Measurements from ENCODE around the gene FIBP.

FIBP gene

DNA sequence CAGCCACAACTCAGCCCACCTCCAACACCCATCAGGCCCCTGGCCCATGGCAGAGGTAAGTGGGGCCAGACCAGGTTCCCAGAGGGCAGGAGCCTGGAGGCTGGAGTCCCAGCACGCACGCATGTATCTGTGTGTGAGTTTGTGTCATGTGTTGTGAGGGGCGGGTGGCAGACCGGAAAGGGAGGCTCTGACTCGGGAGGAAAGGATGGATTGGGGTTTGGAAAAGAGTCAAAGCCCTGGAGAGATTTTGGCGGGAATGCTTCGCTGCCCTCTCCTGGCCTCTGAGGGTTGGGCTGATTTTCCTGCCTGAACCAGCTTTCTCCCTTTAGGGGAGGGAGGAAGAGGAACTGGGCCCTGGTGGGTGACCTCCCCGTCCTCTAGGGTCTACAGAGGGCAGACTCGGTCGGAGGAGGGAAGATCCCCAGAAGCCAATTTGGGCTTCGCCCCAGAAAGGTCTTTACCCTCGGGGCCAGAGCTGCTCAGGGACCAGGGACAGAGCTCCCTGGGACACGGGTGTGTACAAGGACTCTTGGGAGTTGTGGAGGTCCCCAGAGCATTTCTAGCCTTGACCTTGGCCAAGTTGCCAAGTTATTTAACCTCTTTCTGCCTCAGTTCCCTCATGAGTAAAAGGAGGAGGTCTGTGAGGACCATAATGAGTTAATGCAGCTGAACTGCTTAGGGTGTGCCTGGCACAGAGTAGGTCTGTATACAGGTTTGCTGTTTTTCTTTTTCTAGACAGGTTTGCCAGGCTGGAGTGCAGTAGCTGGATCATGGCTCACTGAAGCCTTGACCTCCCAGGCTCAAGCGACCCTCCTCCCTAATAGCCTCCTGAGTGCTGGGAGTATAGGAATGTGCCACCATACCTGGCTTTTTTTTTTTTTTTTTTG, 23.7 kb upstream of the FIBP start:
- Histone ChIP-seq H3K4me3 (ENCODE audit: low read length) (peak overlapping the region; percentile 32), H3K27me3 (ENCODE audit: control insufficient read depth, insufficient read depth, low read length) (no peaks in the 10 kb centered on the region), H3K4me2 (ENCODE audit: low read length) (peak overlapping the region; percentile 57), H3K9me3 (replicated peaks; ENCODE audit: low read length) (no peaks in the 10 kb centered on the region), H3K4me1 (ENCODE audit: control insufficient read depth, insufficient read depth, low read length) (peaks cover 72% of the 10 kb centered on the region), H3K9ac (ENCODE audit: low read depth, low read length) (peak overlapping the region; percentile 76), H3K36me3 (ENCODE audit: insufficient read depth, low read length) (peaks cover 3% of the 10 kb centered on the region)

GRCh38 chr11:65907878-65908277, 19.6 kb upstream of the FIBP start:
- Histone ChIP-seq H3K36me3 (ENCODE audit: insufficient read depth, low read length) (no peaks in the 10 kb centered on the region), H3K4me2 (ENCODE audit: low read length) (no peak overlapping the region), H3K9ac (ENCODE audit: low read depth, low read length) (no peak overlapping the region), H3K4me3 (ENCODE audit: low read length) (no peak overlapping the region), H3K4me1 (ENCODE audit: control insufficient read depth, insufficient read depth, low read length) (peaks cover 53% of the 10 kb centered on the region), H3K27me3 (ENCODE audit: control insufficient read depth, insufficient read depth, low read length) (no peaks in the 10 kb centered on the region), H3K9me3 (replicated peaks; ENCODE audit: low read length) (no peaks in the 10 kb centered on the region)

- no peaks in the 10 kb centered on the region for H3K9me3 ChIP-seq (replicated peaks; ENCODE audit: low read length)
- H3K4me3 ChIP-seq (ENCODE audit: low read length), result no peak overlapping the region
- H3K27me3 ChIP-seq (ENCODE audit: control insufficient read depth, insufficient read depth, low read length), result no peaks in the 10 kb centered on the region
- no peaks in the 10 kb centered on the region for H3K36me3 ChIP-seq (ENCODE audit: insufficient read depth, low read length)
- no peak overlapping the region for H3K4me2 ChIP-seq (ENCODE audit: low read length)
- no peak overlapping the region for H3K9ac ChIP-seq (ENCODE audit: low read depth, low read length)
- H3K4me1 ChIP-seq (ENCODE audit: control insufficient read depth, insufficient read depth, low read length), result peaks cover 53% of the 10 kb centered on the region
Observed at GRCh38 chr11:65906602-65907001, 18.3 kb upstream of the FIBP start.

GRCh38 chr11:65903715-65904114, 15.4 kb upstream of the FIBP start:
- Histone ChIP-seq H3K27me3 (ENCODE audit: control insufficient read depth, insufficient read depth, low read length) (no peaks in the 10 kb centered on the region), H3K9me3 (replicated peaks; ENCODE audit: low read length) (no peaks in the 10 kb centered on the region), H3K4me1 (ENCODE audit: control insufficient read depth, insufficient read depth, low read length) (peaks cover 48% of the 10 kb centered on the region), H3K4me2 (ENCODE audit: low read length) (peak overlapping the region; percentile 77), H3K9ac (ENCODE audit: low read depth, low read length) (peak overlapping the region; percentile 65), H3K36me3 (ENCODE audit: insufficient read depth, low read length) (peaks cover 10% of the 10 kb centered on the region), H3K4me3 (ENCODE audit: low read length) (peak overlapping the region; percentile 50)

DNA sequence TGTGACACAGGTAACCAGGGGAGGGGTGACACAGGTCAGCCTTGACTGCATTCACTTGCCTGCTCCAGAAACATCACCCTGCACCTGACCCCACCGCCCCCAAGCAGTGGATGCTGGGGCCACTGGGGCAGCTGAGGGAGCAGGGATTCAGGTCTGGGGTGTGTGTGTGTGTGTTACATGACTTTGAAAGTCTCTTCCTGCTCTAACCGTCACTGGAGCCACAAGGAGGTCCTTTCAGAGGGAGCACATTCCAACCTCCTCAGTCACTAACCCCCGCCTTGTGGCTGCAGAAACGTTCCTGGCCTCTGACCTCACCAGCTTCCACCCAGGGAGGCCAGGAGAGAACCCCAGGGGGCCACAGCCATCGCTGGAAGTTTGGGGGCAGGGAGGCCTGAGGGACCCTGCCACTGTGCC, 14.8 kb upstream of the FIBP start:
- H3K4me3 ChIP-seq (ENCODE audit: low read length), result peak overlapping the region; percentile 53
- peak overlapping the region; percentile 75 for H3K9ac ChIP-seq (ENCODE audit: low read depth, low read length)
- peak overlapping the region; percentile 77 for H3K4me2 ChIP-seq (ENCODE audit: low read length)
- no peaks in the 10 kb centered on the region for H3K9me3 ChIP-seq (replicated peaks; ENCODE audit: low read length)
- peaks cover 16% of the 10 kb centered on the region for H3K36me3 ChIP-seq (ENCODE audit: insufficient read depth, low read length)
- peaks cover 48% of the 10 kb centered on the region for H3K4me1 ChIP-seq (ENCODE audit: control insufficient read depth, insufficient read depth, low read length)
- H3K27me3 ChIP-seq (ENCODE audit: control insufficient read depth, insufficient read depth, low read length), result no peaks in the 10 kb centered on the region

DNA sequence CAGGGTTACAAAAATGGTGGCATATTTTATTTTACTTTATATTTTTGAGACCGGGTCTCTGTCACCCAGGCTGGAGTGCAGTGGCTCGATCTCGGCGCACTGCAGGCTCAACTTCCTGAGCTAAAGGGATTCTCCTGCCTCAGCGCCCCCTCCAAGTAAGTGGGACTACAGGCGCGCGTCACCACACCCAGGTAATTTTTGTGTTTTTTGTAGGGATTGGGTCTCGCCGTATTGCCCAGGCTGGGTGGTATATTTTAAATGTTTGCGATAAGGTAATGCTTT, 12.6 kb upstream of the FIBP start:
- Histone ChIP-seq H3K36me3 (ENCODE audit: insufficient read depth, low read length) (peaks cover 34% of the 10 kb centered on the region), H3K9me3 (replicated peaks; ENCODE audit: low read length) (no peaks in the 10 kb centered on the region), H3K4me3 (ENCODE audit: low read length) (peak overlapping the region; percentile 86), H3K4me1 (ENCODE audit: control insufficient read depth, insufficient read depth, low read length) (peaks cover 55% of the 10 kb centered on the region), H3K4me2 (ENCODE audit: low read length) (peak overlapping the region; percentile 69), H3K9ac (ENCODE audit: low read depth, low read length) (peak overlapping the region; percentile 96), H3K27me3 (ENCODE audit: control insufficient read depth, insufficient read depth, low read length) (no peaks in the 10 kb centered on the region)

DNA sequence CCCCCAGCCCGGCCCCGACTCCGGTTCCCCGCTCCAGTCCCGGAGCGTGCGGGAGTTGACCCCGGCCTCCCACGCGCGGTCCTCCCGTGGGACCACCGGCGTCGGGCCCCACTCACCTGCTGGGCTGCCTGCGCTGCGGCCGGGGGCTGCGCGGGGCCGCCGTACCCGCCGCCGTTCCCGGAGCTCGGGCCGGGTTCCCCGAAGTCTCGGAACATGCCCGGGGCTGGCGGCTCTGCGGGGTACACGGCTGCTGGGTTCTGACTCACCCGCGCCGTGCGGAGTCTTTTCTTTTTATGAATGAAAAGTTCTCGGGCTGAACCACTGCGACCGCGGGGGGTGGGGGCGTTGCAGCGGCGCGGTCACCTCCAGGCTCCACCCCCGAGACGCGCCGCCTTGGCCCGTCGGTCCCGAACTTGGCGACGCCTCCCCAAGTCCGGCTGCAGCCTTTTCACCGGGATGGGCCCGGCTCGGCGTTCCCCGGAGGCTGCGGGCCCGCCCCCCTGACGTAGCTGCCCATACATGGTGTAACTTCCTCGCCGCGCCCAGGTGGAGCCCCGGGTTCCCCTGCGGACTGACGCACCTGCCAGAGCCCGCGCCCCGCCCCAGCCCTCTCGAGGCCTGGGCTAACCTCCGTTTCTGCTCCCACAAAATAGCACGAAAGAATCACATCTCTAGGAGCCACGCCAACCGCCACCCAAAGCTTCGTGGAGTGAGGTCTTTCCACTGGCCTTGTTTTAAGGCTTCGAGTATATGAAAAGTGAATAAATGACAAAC, 12.0 kb upstream of the FIBP start, which contains the start of gene FOSL1:
Gene FOSL1, minus strand, starts transcription at position 264 of the 774 bp plus-strand sequence. Its CDS starts 49 bp downstream, at position 215.
- peaks cover 60% of the 10 kb centered on the region for H3K4me1 ChIP-seq (ENCODE audit: control insufficient read depth, insufficient read depth, low read length)
- H3K9ac ChIP-seq (ENCODE audit: low read depth, low read length), result peak within 1 kb of the TSS; percentile 96
- peak within 1 kb of the TSS; percentile 86 for H3K4me3 ChIP-seq (ENCODE audit: low read length)
- peak within 1 kb of the TSS; percentile 82 for H3K4me2 ChIP-seq (ENCODE audit: low read length)
- no peaks in the 10 kb centered on the region for H3K27me3 ChIP-seq (ENCODE audit: control insufficient read depth, insufficient read depth, low read length)
- peaks cover 39% of the 10 kb centered on the region for H3K36me3 ChIP-seq (ENCODE audit: insufficient read depth, low read length)
- no peaks in the 10 kb centered on the region for H3K9me3 ChIP-seq (replicated peaks; ENCODE audit: low read length)

- Histone ChIP-seq H3K4me1 (ENCODE audit: control insufficient read depth, insufficient read depth, low read length) (peaks cover 63% of the 10 kb centered on the region), H3K36me3 (ENCODE audit: insufficient read depth, low read length) (peaks cover 41% of the 10 kb centered on the region), H3K4me3 (ENCODE audit: low read length) (peak overlapping the region; percentile 86), H3K9ac (ENCODE audit: low read depth, low read length) (peak overlapping the region; percentile 96), H3K27me3 (ENCODE audit: control insufficient read depth, insufficient read depth, low read length) (no peaks in the 10 kb centered on the region), H3K9me3 (replicated peaks; ENCODE audit: low read length) (no peaks in the 10 kb centered on the region), H3K4me2 (ENCODE audit: low read length) (peak overlapping the region; percentile 82)
Observed at GRCh38 chr11:65899356-65900124, 11.3 kb upstream of the FIBP start.

- H3K36me3 ChIP-seq (ENCODE audit: insufficient read depth, low read length), result peaks cover 47% of the 10 kb centered on the region
- no peaks in the 10 kb centered on the region for H3K27me3 ChIP-seq (ENCODE audit: control insufficient read depth, insufficient read depth, low read length)
- H3K9ac ChIP-seq (ENCODE audit: low read depth, low read length), result peak overlapping the region; percentile 96
- H3K4me1 ChIP-seq (ENCODE audit: control insufficient read depth, insufficient read depth, low read length), result peaks cover 67% of the 10 kb centered on the region
- peak overlapping the region; percentile 86 for H3K4me3 ChIP-seq (ENCODE audit: low read length)
- H3K9me3 ChIP-seq (replicated peaks; ENCODE audit: low read length), result no peaks in the 10 kb centered on the region
- H3K4me2 ChIP-seq (ENCODE audit: low read length), result peak overlapping the region; percentile 82
Observed at GRCh38 chr11:65898656-65899355, 10.5 kb upstream of the FIBP start.

- Histone ChIP-seq H3K4me1 (ENCODE audit: control insufficient read depth, insufficient read depth, low read length) (peaks cover 65% of the 10 kb centered on the region), H3K9ac (ENCODE audit: low read depth, low read length) (peak overlapping the region; percentile 96), H3K9me3 (replicated peaks; ENCODE audit: low read length) (no peaks in the 10 kb centered on the region), H3K36me3 (ENCODE audit: insufficient read depth, low read length) (peaks cover 63% of the 10 kb centered on the region), H3K4me2 (ENCODE audit: low read length) (peak overlapping the region; percentile 82), H3K4me3 (ENCODE audit: low read length) (peak overlapping the region; percentile 86), H3K27me3 (ENCODE audit: control insufficient read depth, insufficient read depth, low read length) (no peaks in the 10 kb centered on the region)
Observed at GRCh38 chr11:65897020-65897471, 8.8 kb upstream of the FIBP start.
